ENCODE measurements around the gene PRDX1.

Gene PRDX1

GRCh38 chr1:45521413-45522323, at the start of gene PRDX1:
PRDX1 (minus strand) TSS chr1:45521884; CDS start chr1:45519043, 2,841 bp downstream.
- peak; percentile 97 for DNase-seq

- no peak for DNase-seq
Measured at GRCh38 chr1:45570631-45571030, 48.9 kb upstream of the PRDX1 start.

- peak; percentile 79 for DNase-seq
Measured at GRCh38 chr1:45569962-45570581, 48.4 kb upstream of the PRDX1 start.

- no peak for DNase-seq
Measured at GRCh38 chr1:45569571-45569961, 47.9 kb upstream of the PRDX1 start.

- no peak for DNase-seq
Measured at GRCh38 chr1:45568421-45568820, 46.7 kb upstream of the PRDX1 start.

GRCh38 chr1:45567911-45568310, 46.2 kb upstream of the PRDX1 start:
- DNase-seq, result no peak

- no peak for DNase-seq
Measured at GRCh38 chr1:45566722-45567121, 45.0 kb upstream of the PRDX1 start.

GRCh38 chr1:45563843-45564242, 42.2 kb upstream of the PRDX1 start:
- no peak for DNase-seq

GRCh38 chr1:45557422-45557944, 35.8 kb upstream of the PRDX1 start:
- no peak for DNase-seq

- DNase-seq, result no peak
Measured at GRCh38 chr1:45554198-45554597, 32.5 kb upstream of the PRDX1 start.

- DNase-seq, result no peak
Measured at GRCh38 chr1:45552331-45552730, 30.6 kb upstream of the PRDX1 start.

GRCh38 chr1:45551684-45552083, 30.0 kb upstream of the PRDX1 start:
- no peak for DNase-seq

- peak; percentile 85 for DNase-seq
Measured at GRCh38 chr1:45550401-45551351, 29.0 kb upstream of the PRDX1 start, which contains the start of gene AKR1A1. AKR1A1 (plus strand) TSS chr1:45550826; CDS start chr1:45561795, 10,969 bp downstream.

- DNase-seq, result no peak
Measured at GRCh38 chr1:45545553-45546310, 24.0 kb upstream of the PRDX1 start.

GRCh38 chr1:45545019-45545493, 23.4 kb upstream of the PRDX1 start:
- DNase-seq, result no peak

- DNase-seq, result no peak
Measured at GRCh38 chr1:45544530-45544929, 22.8 kb upstream of the PRDX1 start.

GRCh38 chr1:45543581-45544417, 22.1 kb upstream of the PRDX1 start:
- DNase-seq, result peak; percentile 81

- no peak for DNase-seq
Measured at GRCh38 chr1:45542591-45542990, 20.9 kb upstream of the PRDX1 start.

- DNase-seq, result no peak
Measured at GRCh38 chr1:45541193-45541592, 19.5 kb upstream of the PRDX1 start.

- DNase-seq, result no peak
Measured at GRCh38 chr1:45536886-45537285, 15.2 kb upstream of the PRDX1 start.

Measured in CD4-positive, alpha-beta T cell treated with Interleukin-21 for 1 hour (primary cell).